Islet precursor cell (in vitro differentiated cells): ENCODE measurements around the gene ZNF678.

Experiments used
- DNase-seq: peaks from one replicate; pipeline ENCODE4 v3.0.0-alpha.2; 2018

ZNF678 gene

GRCh38 chr1:227726318-227726717 is 163.0 kb downstream of the ZNF678 start:
- no peak for DNase-seq
